ENCODE measurements around the gene FOXP2.

FOXP2 gene

DNA sequence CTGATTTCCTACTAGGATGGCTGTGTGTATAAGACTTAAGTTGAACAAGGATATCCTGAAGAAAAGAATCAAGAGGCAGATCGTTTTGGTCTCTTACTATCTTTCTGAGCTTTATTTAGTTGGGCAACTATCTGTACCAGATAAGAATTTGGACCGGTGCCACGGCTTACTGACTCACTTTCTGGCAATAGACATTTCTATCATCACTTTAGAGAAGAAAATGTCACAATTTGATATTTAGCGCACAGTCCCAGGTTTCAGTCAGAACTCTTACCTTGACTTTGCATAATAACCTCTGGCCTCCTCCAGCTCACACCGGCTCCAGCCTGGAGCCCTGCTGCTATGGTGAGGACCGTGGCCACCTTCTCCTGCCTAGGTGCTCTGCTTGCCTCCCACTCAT is 289.1 kb downstream of the FOXP2 start:
- TF ChIP-seq CTCF (IDR thresholded peaks at IDR 0.05; ENCODE audit: extremely low read depth, insufficient read depth, missing control alignments) = no peak
- DNase-seq (ENCODE audit: low spot score) = no peak
- in situ Hi-C loops (cut with MboI; ENCODE audit: low pct_unique_long_range_greater_than_20kb, low sequenced_read_pairs, unreplicated experiment) = no loop called here

DNA sequence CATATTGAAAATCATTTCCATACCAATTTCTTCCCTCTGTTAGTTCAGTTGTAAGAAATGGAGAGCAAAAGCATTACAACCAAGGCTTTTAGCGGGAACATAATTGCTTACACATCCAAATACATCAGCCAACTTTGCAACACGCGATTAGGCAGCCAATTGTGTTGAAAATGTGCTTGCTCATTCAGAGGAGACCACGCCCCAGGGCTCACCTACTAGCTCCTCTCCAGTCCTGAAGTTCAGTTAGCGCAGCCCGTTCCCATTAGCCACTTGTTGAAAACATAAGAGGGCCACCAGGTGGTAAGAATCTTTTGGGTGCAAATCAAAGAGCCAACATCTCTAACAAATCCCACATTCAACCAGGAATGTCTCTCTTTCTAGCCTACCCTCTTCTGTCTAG is 294.0 kb downstream of the FOXP2 start:
- TF ChIP-seq CTCF (IDR thresholded peaks at IDR 0.05; ENCODE audit: extremely low read depth, insufficient read depth, missing control alignments) = no peak
- in situ Hi-C loops (cut with MboI; ENCODE audit: low pct_unique_long_range_greater_than_20kb, low sequenced_read_pairs, unreplicated experiment) = no loop called here

GRCh38 chr7:114710499-114710898 is 295.9 kb downstream of the FOXP2 start:
- TF ChIP-seq CTCF (IDR thresholded peaks at IDR 0.05; ENCODE audit: extremely low read depth, insufficient read depth, missing control alignments) = no peak
- in situ Hi-C loops (cut with MboI; ENCODE audit: low pct_unique_long_range_greater_than_20kb, low sequenced_read_pairs, unreplicated experiment) = no loop called here
- DNase-seq (ENCODE audit: low spot score) = no peak

More for the DNA sequence above, 294.0 kb downstream of the FOXP2 start:
- DNase-seq (ENCODE audit: low spot score) = no peak

DNA sequence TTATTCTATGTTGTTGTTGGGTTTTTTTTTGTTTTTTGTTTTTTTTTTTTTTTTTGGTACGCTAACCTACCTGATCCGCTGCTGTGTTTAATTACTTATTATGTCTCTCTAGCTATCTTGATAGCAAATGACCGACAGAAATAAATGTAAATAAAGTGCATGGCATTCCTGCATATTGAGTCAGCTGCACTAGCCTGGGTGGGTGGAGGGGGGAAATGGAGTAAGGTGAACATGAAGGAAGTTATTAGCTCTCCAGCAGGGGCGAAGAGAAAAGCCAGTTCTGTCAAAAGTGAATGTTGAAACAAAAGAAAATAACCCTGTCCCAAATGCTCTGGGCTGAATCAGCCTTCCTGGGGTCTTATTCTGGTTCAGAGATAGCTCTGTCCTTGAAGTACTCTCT is 296.6 kb downstream of the FOXP2 start:
- in situ Hi-C loops (cut with MboI; ENCODE audit: low pct_unique_long_range_greater_than_20kb, low sequenced_read_pairs, unreplicated experiment) = no loop called here
- TF ChIP-seq CTCF (IDR thresholded peaks at IDR 0.05; ENCODE audit: extremely low read depth, insufficient read depth, missing control alignments) = no peak
- DNase-seq (ENCODE audit: low spot score) = no peak

- TF ChIP-seq CTCF (IDR thresholded peaks at IDR 0.05; ENCODE audit: extremely low read depth, insufficient read depth, missing control alignments) = no peak
- in situ Hi-C loops (cut with MboI; ENCODE audit: low pct_unique_long_range_greater_than_20kb, low sequenced_read_pairs, unreplicated experiment) = no loop called here
- no peak for DNase-seq (ENCODE audit: low spot score)
Observed at GRCh38 chr7:114715907-114716306, 301.3 kb downstream of the FOXP2 start.

GRCh38 chr7:114718861-114719260 is 304.2 kb downstream of the FOXP2 start:
- no peak for DNase-seq (ENCODE audit: low spot score)
- TF ChIP-seq CTCF (IDR thresholded peaks at IDR 0.05; ENCODE audit: extremely low read depth, insufficient read depth, missing control alignments) = no peak
- in situ Hi-C loops (cut with MboI; ENCODE audit: low pct_unique_long_range_greater_than_20kb, low sequenced_read_pairs, unreplicated experiment) = no loop called here

DNA sequence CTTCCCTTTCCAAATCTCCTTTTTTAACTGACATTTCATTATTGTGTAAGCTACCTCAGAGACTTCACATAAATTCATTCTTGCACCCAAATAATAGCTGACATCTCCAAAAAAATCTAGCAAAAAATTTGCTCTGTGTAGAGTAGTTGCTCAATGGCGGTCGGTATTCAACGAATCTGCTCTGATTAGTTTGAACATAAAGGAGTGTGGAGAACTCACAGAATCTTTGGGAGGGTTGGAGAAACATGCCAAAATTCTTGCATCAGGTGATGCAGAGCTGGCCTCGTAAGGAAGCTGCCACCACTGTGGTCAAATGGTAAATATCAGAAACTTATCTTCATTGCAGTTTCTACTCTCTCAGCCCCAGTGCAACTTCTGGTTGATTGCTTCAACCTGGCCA is 306.1 kb downstream of the FOXP2 start:
- TF ChIP-seq CTCF (IDR thresholded peaks at IDR 0.05; ENCODE audit: extremely low read depth, insufficient read depth, missing control alignments) = no peak
- no peak for DNase-seq (ENCODE audit: low spot score)
- in situ Hi-C loops (cut with MboI; ENCODE audit: low pct_unique_long_range_greater_than_20kb, low sequenced_read_pairs, unreplicated experiment) = no loop called here

Measured in GM13977 (cell line).